OCI-LY7 (cell line): ENCODE measurements around the gene FNDC5.

Experiments used
- CTCF ChIP-seq: fragments of 200-600 bp; sonication (generic); conservative IDR thresholded peaks from 2 replicates; pipeline ENCODE4 v1.5.1; 2014; ENCODE audit warnings: mild to moderate bottlenecking, antibody characterized with exemption, low read length, moderate library complexity, mixed read lengths
- EZH2phosphoT487 ChIP-seq: fragments of 200-600 bp; sonication (generic); IDR thresholded peaks from 2 replicates; pipeline ENCODE4 v1.6.1; 2018; ENCODE audit warnings: low read depth, borderline replicate concordance, mild to moderate bottlenecking, mixed run types, antibody characterized with exemption, low read length, moderate library complexity, mixed read lengths

- TF ChIP-seq CTCF = no peak
- TF ChIP-seq EZH2phosphoT487 = no peak
Observed at GRCh38 chr1:32889731-32890278, 19.1 kb upstream of the FNDC5 start.
